A172 (cell line): ENCODE results near the gene PER1. TPM values are rescaled to one million over a fixed set of nuclear protein-coding genes. Genes with fewer than 3 reads are reported as not detected.

Experiments used
- DNase-seq: peaks from one replicate; pipeline ENCODE4 v3.0.0-alpha.2; 2015; ENCODE audit warnings: low spot score
- total RNA-seq: library from RNA; depleted of rRNA; stranded (reverse); fragments of >200 nt; shearing (Covaris generic); gene quantifications from 2 replicates; pipeline ENCODE4 v1.2.3, GENCODE V29; 2014

The PER1 gene
- total RNA-seq, 1 experiment from 2014 or later: 6.9 TPM

GRCh38 chr17:8140065-8141029 lies 11.9 kb downstream of the PER1 start:
- DNase-seq: no peak

- peak; percentile 99 for DNase-seq
Observed at GRCh38 chr17:8138672-8139371, 13.4 kb downstream of the PER1 start.

GRCh38 chr17:8138374-8138671 lies 13.9 kb downstream of the PER1 start:
- DNase-seq: no peak

- no peak for DNase-seq
Observed at GRCh38 chr17:8137645-8138373, 14.4 kb downstream of the PER1 start.

- DNase-seq: no peak
Observed at GRCh38 chr17:8133941-8134340, 18.3 kb downstream of the PER1 start.

GRCh38 chr17:8133399-8133798 lies 18.8 kb downstream of the PER1 start:
- DNase-seq: no peak

- peak; percentile 59 for DNase-seq
Observed at GRCh38 chr17:8131844-8132441, 20.3 kb downstream of the PER1 start.

- DNase-seq: no peak
Observed at GRCh38 chr17:8128125-8128784, 23.9 kb downstream of the PER1 start.

GRCh38 chr17:8126491-8127066 lies 25.6 kb downstream of the PER1 start:
- peak; percentile 23 for DNase-seq

- peak; percentile 18 for DNase-seq
Observed at GRCh38 chr17:8125947-8126490, 26.2 kb downstream of the PER1 start.

GRCh38 chr17:8125154-8125946 lies 26.9 kb downstream of the PER1 start:
- DNase-seq: peak; percentile 76

- DNase-seq: no peak
Observed at GRCh38 chr17:8124350-8125153, 27.7 kb downstream of the PER1 start.

- no peak for DNase-seq
Observed at GRCh38 chr17:8123695-8124349, 28.4 kb downstream of the PER1 start, which contains the start of gene HES7. TSS of gene HES7 (minus strand) at chr17:8124106. CDS start at chr17:8124084, 22 bp downstream.

- peak; percentile 16 for DNase-seq
Observed at GRCh38 chr17:8122924-8123694, 29.1 kb downstream of the PER1 start.

GRCh38 chr17:8122422-8122923 lies 29.7 kb downstream of the PER1 start:
- peak; percentile 56 for DNase-seq

GRCh38 chr17:8121681-8122421 lies 30.4 kb downstream of the PER1 start:
- peak; percentile 53 for DNase-seq

GRCh38 chr17:8121407-8121680 lies 30.9 kb downstream of the PER1 start:
- no peak for DNase-seq
